Right lobe of liver (tissue), 6 donors: Measurements from ENCODE around the gene P2RY2. TPM values are rescaled to one million over a fixed set of nuclear protein-coding genes. Genes with fewer than 3 reads are reported as not detected.
A peak's percentile ranks its signal among the peaks of the same experiment; 100 is the strongest.

Source experiments
- ATAC-seq, 4 donors: fragments of 200-7000 bp; cut with Tn5 transposase; one replicate each; pipeline ENCODE4 v1.9.1; 2020; ENCODE audit warnings: mild to moderate bottlenecking in 4 of 4, moderate library complexity in 4 of 4
- DNase-seq, 3 donors: peaks; one replicate each; pipeline ENCODE4 v3.0.0-alpha.2; 2020
- H3K27ac ChIP-seq, 3 donors: fragments of 200-600 bp; one replicate each; pipeline ENCODE4 v1.8.0; 2022
- H3K27me3 ChIP-seq, 2 donors: fragments of 200-600 bp; one replicate each; pipeline ENCODE4 v1.8.0; 2022
- H3K36me3 ChIP-seq, 4 donors: fragments of 200-600 bp; sonication (generic) in 1 of 4; one replicate each; pipeline versions ENCODE4 v1.5.1 to v1.8.0; 2017 to 2022; ENCODE audit warnings: control low read depth in 1 of 4
- H3K4me1 ChIP-seq, 4 donors: fragments of 200-600 bp; sonication (generic) in 1 of 4; one replicate each; pipeline versions ENCODE4 v1.5.1 to v1.8.0; 2017 to 2022; ENCODE audit warnings: control low read depth in 1 of 4
- H3K4me3 ChIP-seq, 3 donors: fragments of 200-600 bp; one replicate each; pipeline ENCODE4 v1.8.0; 2022
- H3K9me3 ChIP-seq, 4 donors: fragments of 200-600 bp; sonication (generic) in 1 of 4; one replicate each; pipeline versions ENCODE4 v1.5.1 to v1.8.0; 2017 to 2022; ENCODE audit warnings: control low read depth in 1 of 4
- CTCF ChIP-seq, 4 donors: fragments of 200-600 bp in 3 of 4; fragments of 450-650 bp in 1 of 4; IDR thresholded peaks; one replicate each; pipeline versions ENCODE4 v1.5.1 to v1.8.0; 2016 to 2022; ENCODE audit warnings: antibody characterized with exemption in 4 of 4, mild to moderate bottlenecking in 2 of 4
- POLR2A ChIP-seq: fragments of 450-650 bp; IDR thresholded peaks from one replicate; pipeline ENCODE4 v1.6.1; 2017; ENCODE audit warnings: antibody characterized with exemption, mild to moderate bottlenecking
- WGBS: methylation state at CpG from one replicate; pipeline ENCODE4 v1.1.6; 2018; ENCODE audit warnings: low coverage, low lambda C conversion rate; ENCODE audit not compliant: insufficient coverage; ENCODE audit errors: missing lambda C conversion rate; 5-methylcytosine and 5-hydroxymethylcytosine counted together
- intact Hi-C, 2 donors: fragments of 100-400 bp; cut with DNase I; formaldehyde crosslinking; loops; one replicate each; pipeline versions ENCODE4 v1.11.2 to v1.14.1; 2022
- total RNA-seq, 6 experiments: library from RNA; depleted of rRNA in 2 of 6; stranded (reverse); fragments of >200 nt in 2 of 6; fragmentation: NEBNext Ultra II Directional in 3 of 6; extraction: Animal tissue kit (Norgen Biotek cat#: 25700) in 3 of 6; gene quantifications; one replicate each; pipeline versions ENCODE4 v1.1.0 to v1.2.4, GENCODE V29; 2016 to 2023
- donor health status: DM: no; HTN: yes; CAD: no.
- donor health status: DM: no; HTN: no; CAD: no.
- donor health status: DM: no; HTN: no; CAD: no.
- donor health status: DM: no; HTN: yes; CAD: no.
- donor health status: DM: no; HTN: yes; CAD: no.

Gene P2RY2
- total RNA-seq, 6 experiments from 2014 or later = 2.6 to 5.1 (median 3.5) TPM

- no peaks in the 10 kb centered on the region for H3K4me1 ChIP-seq
- no peak overlapping the region for H3K27ac ChIP-seq
- WGBS = 79% methylated on average over 9 of the region's 11 CpGs
- intact Hi-C loops = loop anchor here in 1 of 2 donors (10.0 kb wide), 1 partner anchor 415 kb away; no protein-coding TSS in a partner anchor
- DNase-seq = peak in 1 of 3 donors; percentile 25
- H3K9me3 ChIP-seq = no peaks in the 10 kb centered on the region
- ATAC-seq = peak in 1 of 4 donors; percentile 38
- H3K4me3 ChIP-seq = no peak overlapping the region
- TF ChIP-seq POLR2A = no peak
- no peak for TF ChIP-seq CTCF (IDR thresholded peaks at IDR 0.05)
- no peaks in the 10 kb centered on the region for H3K27me3 ChIP-seq
- H3K36me3 ChIP-seq = no peaks in the 10 kb centered on the region
These were observed 32.0 kb downstream of the P2RY2 start for GRCh38 chr11:73249853-73250783.

GRCh38 chr11:73252577-73253191 lies 34.6 kb downstream of the P2RY2 start:
- ATAC-seq = peak in 2 of 4 donors; percentile 12 to 28
- no peak overlapping the region for H3K27ac ChIP-seq
- peak in 1 of 3 donors; percentile 19 for DNase-seq
- no peaks in the 10 kb centered on the region for H3K36me3 ChIP-seq
- no peak overlapping the region for H3K4me3 ChIP-seq
- no peaks in the 10 kb centered on the region for H3K27me3 ChIP-seq
- intact Hi-C loops = no loop called here
- TF ChIP-seq CTCF (IDR thresholded peaks at IDR 0.05) = no peak
- no peak for TF ChIP-seq POLR2A
- WGBS = 87% methylated on average over 4 of the region's 4 CpGs
- H3K4me1 ChIP-seq = no peaks in the 10 kb centered on the region
- no peaks in the 10 kb centered on the region for H3K9me3 ChIP-seq

DNA sequence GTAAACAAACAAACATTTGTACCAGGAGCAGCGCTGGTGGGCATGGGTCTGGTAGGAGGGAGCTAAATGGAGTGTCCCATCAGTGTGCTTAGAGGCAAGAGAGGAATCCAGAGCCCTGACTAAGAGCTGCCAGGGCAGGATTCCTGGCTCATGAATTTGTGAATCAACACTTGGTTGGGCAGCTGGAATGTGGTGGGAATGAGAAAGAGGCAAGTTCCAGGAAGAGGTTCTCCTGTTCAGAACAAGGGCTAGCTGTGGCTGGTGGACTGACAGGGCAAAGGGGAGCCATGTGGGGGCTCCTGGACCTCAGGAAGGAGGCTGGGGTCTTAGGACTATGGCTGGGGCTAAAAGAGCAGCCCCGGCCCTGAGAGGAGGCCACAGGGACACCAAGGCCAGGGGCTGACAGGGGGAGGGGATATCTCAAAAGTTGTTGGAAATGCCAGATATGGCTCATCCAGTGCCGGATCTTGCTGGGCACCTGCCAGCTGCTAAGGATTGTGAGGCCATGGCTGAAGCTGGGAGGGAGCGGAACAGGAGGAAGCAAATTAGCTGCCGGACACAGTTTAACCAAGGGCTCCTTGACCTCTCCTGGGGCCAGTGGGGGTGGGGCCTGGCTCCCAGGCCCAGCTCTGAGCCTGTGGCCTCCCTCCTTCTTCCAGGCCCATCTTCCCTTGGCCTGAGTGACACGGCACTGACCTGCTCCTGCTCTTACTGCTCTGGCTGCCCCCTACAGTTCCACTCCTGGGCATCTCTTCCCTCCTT lies 39.4 kb downstream of the P2RY2 start:
- ATAC-seq = peak; percentile 34 to 63 (median 46)
- intact Hi-C loops = no loop called here
- Histone ChIP-seq H3K4me1 (no peaks in the 10 kb centered on the region), H3K9me3 (no peaks in the 10 kb centered on the region), H3K4me3 (no peak overlapping the region), H3K27me3 (no peaks in the 10 kb centered on the region), H3K27ac (peak overlapping the region in 1 of 3 donors; percentile 22), H3K36me3 (no peaks in the 10 kb centered on the region)
- 95% methylated on average over 2 of the region's 6 CpGs for WGBS
- peak in 1 of 3 donors; percentile 47 for DNase-seq
- TF ChIP-seq CTCF (IDR thresholded peaks at IDR 0.05) (no peak), POLR2A (no peak)
